ENCODE data around the gene CADPS2. TPM values are rescaled to one million over a fixed set of nuclear protein-coding genes. Genes with fewer than 3 reads are reported as not detected.

Gene CADPS2
- total and polyA plus RNA-seq, 3 experiments from 2014 or later = not detected

DNA sequence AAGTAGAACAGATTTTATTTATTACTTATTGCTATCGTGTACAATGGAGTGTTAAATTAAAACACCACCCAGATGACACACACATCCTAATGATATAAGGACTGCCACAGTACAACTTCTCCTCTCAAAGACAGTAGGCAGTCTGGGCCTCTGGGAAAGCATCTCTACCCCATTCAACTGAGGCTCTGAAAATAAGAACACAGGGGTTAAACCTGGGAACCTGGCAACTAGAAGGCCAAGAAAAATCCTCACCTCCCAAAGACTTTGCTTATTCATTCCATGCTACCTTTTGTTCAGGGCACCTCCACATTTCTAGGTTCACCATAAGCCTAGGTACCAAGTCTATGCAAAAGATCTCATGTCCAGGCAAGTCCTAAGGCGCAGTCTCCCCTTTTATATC, 456.3 kb downstream of the CADPS2 start:
- H3K36me3 Mint-ChIP-seq = no peaks in the 10 kb centered on the region

GRCh38 chr7:122425731-122426130, 460.5 kb downstream of the CADPS2 start:
- Mint-ChIP-seq H3K36me3 (no peaks in the 10 kb centered on the region), H3K4me1 (no peaks in the 10 kb centered on the region), H3K4me3 (no peak overlapping the region), H3K27me3 (no peaks in the 10 kb centered on the region), H3K9me3 (peaks cover 0 to 4% (median 2%) of the 10 kb centered on the region in 5 donors), H3K27ac (no peak overlapping the region)
- Histone ChIP-seq H3K27ac (ENCODE audit: low read depth, low read length) (no peak overlapping the region), H3K36me3 (ENCODE audit: insufficient read depth, low read length) (no peaks in the 10 kb centered on the region), H3K4me3 (ENCODE audit: low read length) (no peak overlapping the region), H3K27me3 (ENCODE audit: insufficient read depth, low read length, poor library complexity, severe bottlenecking) (no peaks in the 10 kb centered on the region), H3K9me3 (ENCODE audit: low read length) (no peaks in the 10 kb centered on the region), H3K4me1 (ENCODE audit: insufficient read depth, low read length) (no peaks in the 10 kb centered on the region)
- no peak for DNase-seq
- ChIA-PET CTCF (no interaction called here), POLR2A (no interaction called here)

More for the DNA sequence above, 456.3 kb downstream of the CADPS2 start:
- Mint-ChIP-seq H3K9me3 (peaks cover 0 to 11% (median 2%) of the 10 kb centered on the region in 5 donors), H3K27ac (no peak overlapping the region), H3K4me1 (no peaks in the 10 kb centered on the region), H3K4me3 (no peak overlapping the region), H3K27me3 (no peaks in the 10 kb centered on the region)
- H3K4me1 ChIP-seq (ENCODE audit: insufficient read depth, low read length) = no peaks in the 10 kb centered on the region
- DNase-seq = no peak
- ChIA-PET POLR2A (no interaction called here), CTCF (no interaction called here)
- H3K27ac ChIP-seq (ENCODE audit: low read depth, low read length) = no peak overlapping the region
- no peaks in the 10 kb centered on the region for H3K9me3 ChIP-seq (ENCODE audit: low read length)
- no peaks in the 10 kb centered on the region for H3K27me3 ChIP-seq (ENCODE audit: insufficient read depth, low read length, poor library complexity, severe bottlenecking)
- no peak overlapping the region for H3K4me3 ChIP-seq (ENCODE audit: low read length)
- H3K36me3 ChIP-seq (ENCODE audit: insufficient read depth, low read length) = no peaks in the 10 kb centered on the region

DNA sequence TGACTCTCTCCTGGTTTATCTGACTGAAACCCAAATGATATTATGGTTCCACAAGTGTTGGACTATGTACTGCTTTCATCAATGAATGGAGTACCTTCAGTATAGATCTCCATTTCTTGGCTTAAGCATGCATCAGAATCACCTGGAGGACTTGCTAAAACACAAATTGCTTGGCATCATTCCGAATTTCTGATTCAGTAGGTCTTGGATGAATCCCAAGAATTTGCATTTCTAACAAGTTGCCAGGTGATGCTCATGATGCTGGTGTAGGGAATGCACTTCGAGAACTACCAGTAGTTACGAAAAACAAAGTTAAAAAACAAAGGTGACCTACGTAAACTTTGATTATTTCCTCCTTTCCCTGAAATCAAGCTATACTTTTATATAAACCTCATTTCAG, 462.7 kb downstream of the CADPS2 start:
- no peak for DNase-seq
- no peak overlapping the region for H3K27ac Mint-ChIP-seq
- H3K4me3 Mint-ChIP-seq = no peak overlapping the region
- Histone ChIP-seq H3K27ac (ENCODE audit: low read depth, low read length) (no peak overlapping the region), H3K4me3 (ENCODE audit: low read length) (no peak overlapping the region), H3K36me3 (ENCODE audit: insufficient read depth, low read length) (no peaks in the 10 kb centered on the region), H3K9me3 (ENCODE audit: low read length) (no peaks in the 10 kb centered on the region), H3K27me3 (ENCODE audit: insufficient read depth, low read length, poor library complexity, severe bottlenecking) (no peaks in the 10 kb centered on the region), H3K4me1 (ENCODE audit: insufficient read depth, low read length) (no peaks in the 10 kb centered on the region)
- peaks cover 0 to 8% (median 2%) of the 10 kb centered on the region in 5 donors for H3K9me3 Mint-ChIP-seq
- H3K36me3 Mint-ChIP-seq = no peaks in the 10 kb centered on the region
- POLR2A ChIA-PET = no interaction called here
- CTCF ChIA-PET = no interaction called here
- H3K27me3 Mint-ChIP-seq = no peaks in the 10 kb centered on the region
- H3K4me1 Mint-ChIP-seq = no peaks in the 10 kb centered on the region

DNA sequence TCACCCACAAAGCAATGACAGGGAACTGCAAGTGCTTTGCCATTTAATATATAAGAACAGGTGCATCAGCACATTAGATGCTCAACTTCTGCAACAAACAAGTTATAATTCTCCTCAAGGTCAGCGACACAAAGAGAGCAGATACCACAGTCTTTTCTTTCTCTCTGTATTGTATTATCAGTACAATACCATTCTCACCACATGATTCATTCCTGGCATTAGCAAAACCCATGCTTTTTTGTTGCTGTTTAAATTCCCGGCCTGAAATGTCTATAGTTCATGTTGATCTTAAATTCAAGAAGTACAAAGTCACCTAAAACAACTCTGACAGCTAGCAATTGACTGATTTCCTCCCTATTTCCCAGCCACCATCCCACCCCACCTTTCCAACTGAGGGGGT, 469.9 kb downstream of the CADPS2 start:
- Histone ChIP-seq H3K4me3 (ENCODE audit: low read length) (no peak overlapping the region), H3K27ac (ENCODE audit: low read depth, low read length) (no peak overlapping the region), H3K27me3 (ENCODE audit: insufficient read depth, low read length, poor library complexity, severe bottlenecking) (no peaks in the 10 kb centered on the region), H3K9me3 (ENCODE audit: low read length) (no peaks in the 10 kb centered on the region), H3K36me3 (ENCODE audit: insufficient read depth, low read length) (no peaks in the 10 kb centered on the region), H3K4me1 (ENCODE audit: insufficient read depth, low read length) (no peaks in the 10 kb centered on the region)
- CTCF ChIA-PET = no interaction called here
- Mint-ChIP-seq H3K4me3 (no peak overlapping the region), H3K9me3 (peaks cover 0 to 21% (median 13%) of the 10 kb centered on the region in 5 donors), H3K4me1 (no peaks in the 10 kb centered on the region), H3K36me3 (no peaks in the 10 kb centered on the region), H3K27me3 (no peaks in the 10 kb centered on the region), H3K27ac (no peak overlapping the region)
- POLR2A ChIA-PET = no interaction called here
- no peak for DNase-seq

DNA sequence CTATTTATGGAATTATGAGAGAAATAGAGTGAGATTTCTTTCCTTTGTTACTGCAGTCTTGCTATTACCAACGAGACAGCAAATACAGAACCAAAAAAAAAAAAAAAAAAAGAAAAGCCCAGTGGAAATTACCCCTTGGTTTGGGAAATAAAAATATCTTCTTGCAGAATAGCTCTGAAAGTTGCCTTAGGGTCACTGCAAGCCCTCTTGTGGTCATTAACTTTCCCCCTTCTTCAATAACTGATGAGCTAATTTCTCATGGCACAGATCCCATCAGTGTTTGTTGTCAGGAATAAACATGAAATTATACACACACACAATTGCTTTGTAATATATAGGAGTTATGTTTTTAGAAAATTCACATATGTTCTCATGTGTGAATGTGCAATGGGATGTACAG, 470.8 kb downstream of the CADPS2 start:
- no peak for DNase-seq
- Mint-ChIP-seq H3K36me3 (no peaks in the 10 kb centered on the region), H3K4me1 (no peaks in the 10 kb centered on the region), H3K9me3 (peaks cover 0 to 19% (median 13%) of the 10 kb centered on the region in 5 donors), H3K27ac (no peak overlapping the region), H3K27me3 (no peaks in the 10 kb centered on the region), H3K4me3 (no peak overlapping the region)
- Histone ChIP-seq H3K36me3 (ENCODE audit: insufficient read depth, low read length) (no peaks in the 10 kb centered on the region), H3K4me1 (ENCODE audit: insufficient read depth, low read length) (no peaks in the 10 kb centered on the region), H3K9me3 (ENCODE audit: low read length) (no peaks in the 10 kb centered on the region), H3K27me3 (ENCODE audit: insufficient read depth, low read length, poor library complexity, severe bottlenecking) (no peaks in the 10 kb centered on the region), H3K27ac (ENCODE audit: low read depth, low read length) (no peak overlapping the region), H3K4me3 (ENCODE audit: low read length) (no peak overlapping the region)
- ChIA-PET POLR2A (no interaction called here), CTCF (no interaction called here)

DNA sequence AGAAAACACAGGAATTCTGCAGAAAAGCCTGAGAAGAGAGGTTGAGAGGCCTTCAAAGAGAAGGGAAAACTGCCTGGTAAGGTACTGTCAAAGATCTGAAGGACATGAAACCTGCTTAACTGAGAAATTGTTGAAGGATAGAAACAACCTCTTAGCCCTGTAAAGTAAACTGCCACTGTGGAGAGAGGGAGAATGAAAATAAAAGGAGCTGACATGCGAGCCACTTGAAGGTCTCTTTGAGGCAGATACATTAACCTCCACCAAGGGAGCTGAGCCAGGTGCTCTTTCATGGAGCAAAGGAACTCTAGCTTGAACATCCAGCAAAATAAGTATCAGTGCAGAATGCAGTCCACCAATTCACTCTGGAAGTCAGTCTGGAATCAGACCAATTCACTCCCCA, 472.9 kb downstream of the CADPS2 start:
- no peak for DNase-seq
- no peaks in the 10 kb centered on the region for H3K27me3 ChIP-seq (ENCODE audit: insufficient read depth, low read length, poor library complexity, severe bottlenecking)
- H3K9me3 Mint-ChIP-seq = peaks cover 0 to 18% (median 8%) of the 10 kb centered on the region in 5 donors
- H3K4me1 ChIP-seq (ENCODE audit: insufficient read depth, low read length) = no peaks in the 10 kb centered on the region
- H3K36me3 Mint-ChIP-seq = no peaks in the 10 kb centered on the region
- H3K9me3 ChIP-seq (ENCODE audit: low read length) = no peaks in the 10 kb centered on the region
- H3K4me3 ChIP-seq (ENCODE audit: low read length) = no peak overlapping the region
- no peak overlapping the region for H3K27ac ChIP-seq (ENCODE audit: low read depth, low read length)
- POLR2A ChIA-PET = no interaction called here
- CTCF ChIA-PET = no interaction called here
- H3K4me3 Mint-ChIP-seq = no peak overlapping the region
- no peaks in the 10 kb centered on the region for H3K4me1 Mint-ChIP-seq
- H3K27ac Mint-ChIP-seq = no peak overlapping the region
- peaks cover 0 to 2% of the 10 kb centered on the region in 2 donors for H3K27me3 Mint-ChIP-seq
- H3K36me3 ChIP-seq (ENCODE audit: insufficient read depth, low read length) = no peaks in the 10 kb centered on the region

DNA sequence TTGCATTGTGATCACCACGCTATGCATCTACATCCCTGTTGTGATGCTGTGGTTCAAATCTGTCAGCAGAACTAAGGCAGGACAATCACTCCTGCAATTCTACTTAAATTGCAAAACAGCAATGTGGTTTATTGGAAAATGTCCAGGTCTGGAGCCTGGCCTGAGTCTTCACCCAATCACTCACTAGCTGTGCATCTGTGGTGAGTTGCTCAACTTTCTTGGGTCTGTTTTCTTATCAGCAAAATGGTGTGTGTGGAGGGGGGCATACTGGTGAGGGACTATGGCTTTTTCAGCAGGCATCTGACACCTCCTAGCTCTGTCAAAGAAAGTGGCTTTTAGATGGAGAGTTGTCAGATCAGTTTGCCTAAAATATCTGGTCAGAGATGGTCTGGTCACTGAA, 473.4 kb downstream of the CADPS2 start:
- H3K4me1 ChIP-seq (ENCODE audit: insufficient read depth, low read length) = no peaks in the 10 kb centered on the region
- ChIA-PET POLR2A (no interaction called here), CTCF (no interaction called here)
- no peak overlapping the region for H3K27ac Mint-ChIP-seq
- no peak for DNase-seq
- H3K4me3 Mint-ChIP-seq = no peak overlapping the region
- no peaks in the 10 kb centered on the region for H3K4me1 Mint-ChIP-seq
- H3K9me3 ChIP-seq (ENCODE audit: low read length) = no peaks in the 10 kb centered on the region
- no peaks in the 10 kb centered on the region for H3K27me3 ChIP-seq (ENCODE audit: insufficient read depth, low read length, poor library complexity, severe bottlenecking)
- peaks cover 0 to 2% of the 10 kb centered on the region in 2 donors for H3K27me3 Mint-ChIP-seq
- H3K4me3 ChIP-seq (ENCODE audit: low read length) = no peak overlapping the region
- H3K36me3 Mint-ChIP-seq = no peaks in the 10 kb centered on the region
- H3K27ac ChIP-seq (ENCODE audit: low read depth, low read length) = no peak overlapping the region
- peaks cover 0 to 16% (median 5%) of the 10 kb centered on the region in 5 donors for H3K9me3 Mint-ChIP-seq
- no peaks in the 10 kb centered on the region for H3K36me3 ChIP-seq (ENCODE audit: insufficient read depth, low read length)

- Mint-ChIP-seq H3K36me3 (no peaks in the 10 kb centered on the region), H3K27ac (no peak overlapping the region), H3K9me3 (peaks cover 0 to 16% (median 5%) of the 10 kb centered on the region in 5 donors), H3K4me3 (no peak overlapping the region), H3K27me3 (peaks cover 0 to 2% of the 10 kb centered on the region in 2 donors), H3K4me1 (no peaks in the 10 kb centered on the region)
- Histone ChIP-seq H3K36me3 (ENCODE audit: insufficient read depth, low read length) (no peaks in the 10 kb centered on the region), H3K27me3 (ENCODE audit: insufficient read depth, low read length, poor library complexity, severe bottlenecking) (no peaks in the 10 kb centered on the region), H3K4me1 (ENCODE audit: insufficient read depth, low read length) (no peaks in the 10 kb centered on the region), H3K27ac (ENCODE audit: low read depth, low read length) (no peak overlapping the region), H3K4me3 (ENCODE audit: low read length) (no peak overlapping the region), H3K9me3 (ENCODE audit: low read length) (no peaks in the 10 kb centered on the region)
- no peak for DNase-seq
- ChIA-PET POLR2A (no interaction called here), CTCF (no interaction called here)
Observed at GRCh38 chr7:122412441-122412840, 473.8 kb downstream of the CADPS2 start.

- CTCF ChIA-PET = no interaction called here
- no peaks in the 10 kb centered on the region for H3K36me3 ChIP-seq (ENCODE audit: insufficient read depth, low read length)
- H3K9me3 ChIP-seq (ENCODE audit: low read length) = no peaks in the 10 kb centered on the region
- H3K4me3 ChIP-seq (ENCODE audit: low read length) = no peak overlapping the region
- H3K4me1 Mint-ChIP-seq = no peaks in the 10 kb centered on the region
- no peaks in the 10 kb centered on the region for H3K27me3 ChIP-seq (ENCODE audit: insufficient read depth, low read length, poor library complexity, severe bottlenecking)
- no peak overlapping the region for H3K4me3 Mint-ChIP-seq
- no peaks in the 10 kb centered on the region for H3K36me3 Mint-ChIP-seq
- H3K4me1 ChIP-seq (ENCODE audit: insufficient read depth, low read length) = no peaks in the 10 kb centered on the region
- H3K27me3 Mint-ChIP-seq = peaks cover 0 to 4% of the 10 kb centered on the region in 2 donors
- H3K27ac ChIP-seq (ENCODE audit: low read depth, low read length) = no peak overlapping the region
- no peak for DNase-seq
- H3K27ac Mint-ChIP-seq = no peak overlapping the region
- peaks cover 0 to 14% (median 6%) of the 10 kb centered on the region in 5 donors for H3K9me3 Mint-ChIP-seq
- POLR2A ChIA-PET = no interaction called here
Observed at GRCh38 chr7:122407195-122407594, 479.1 kb downstream of the CADPS2 start.
